Prostate gland (tissue), 2 donors: ENCODE measurements around the gene OTULIN. TPM values are rescaled to one million over a fixed set of nuclear protein-coding genes. Genes with fewer than 3 reads are reported as not detected.

Experiments used
- DNase-seq: peaks from one replicate; pipeline ENCODE4 v3.0.0-alpha.2; 2019; ENCODE audit warnings: low spot score
- H3K27ac ChIP-seq, 2 donors: fragments of 200-600 bp; sonication (generic); 2 replicates each; pipeline ENCODE4 v1.5.1; 2017 to 2019
- H3K27me3 ChIP-seq: fragments of 200-600 bp; sonication (generic); replicated peaks from 2 replicates; pipeline ENCODE4 v1.5.1; 2019; ENCODE audit not compliant: insufficient read depth
- H3K36me3 ChIP-seq, 2 donors: fragments of 200-600 bp; sonication (generic); 1 replicate in 1 of 2; 2 replicates in 1 of 2; pipeline versions ENCODE4 v1.5.1 to v1.8.1; 2017 to 2019
- H3K4me1 ChIP-seq: fragments of 200-600 bp; sonication (generic); replicated peaks from 2 replicates; pipeline ENCODE4 v1.5.1; 2019
- H3K4me3 ChIP-seq, 2 donors: fragments of 200-600 bp; sonication (generic); 2 replicates each; pipeline ENCODE4 v1.5.1; 2017 to 2019
- H3K9me3 ChIP-seq: fragments of 200-600 bp; sonication (generic); 2 replicates; pipeline ENCODE4 v1.5.1; 2017
- CTCF ChIP-seq, 4 experiments: fragments of 200-600 bp in 2 of 4; fragments of 450-650 bp in 2 of 4; sonication (generic) in 2 of 4; IDR thresholded peaks; 1 replicate in 3 of 4; 2 replicates in 1 of 4; pipeline ENCODE4 v1.5.1; 2016 to 2019; ENCODE audit warnings: antibody characterized with exemption in 4 of 4, mild to moderate bottlenecking in 2 of 4, moderate library complexity in 2 of 4
- POLR2A ChIP-seq: fragments of 450-650 bp; IDR thresholded peaks from one replicate; pipeline ENCODE4 v1.6.1; 2016; ENCODE audit warnings: antibody characterized with exemption, mild to moderate bottlenecking
- POLR2AphosphoS5 ChIP-seq: sonication (generic); formaldehyde crosslinking; IDR thresholded peaks from one replicate; pipeline ENCODE4 v1.6.1; 2017; ENCODE audit warnings: antibody characterized with exemption
- WGBS: methylation state at CpG from one replicate; pipeline ENCODE4 v1.1.5; 2018; 5-methylcytosine and 5-hydroxymethylcytosine counted together
- intact Hi-C: fragments of 100-400 bp; cut with DNase I; formaldehyde crosslinking; loops from one replicate; pipeline ENCODE4 v1.14.2; 2022
- total RNA-seq, 2 donors: library from RNA; depleted of rRNA; stranded (reverse); fragments of >200 nt; gene quantifications; one replicate each; pipeline ENCODE4 v1.1.0, GENCODE V29; 2016

Gene OTULIN
- total RNA-seq, 2 donors from 2014 or later: 35.5 to 51.8 TPM

- intact Hi-C loops: no loop called here
- 55% methylated on average over 13 of the region's 13 CpGs for WGBS
- H3K27ac ChIP-seq: peak overlapping the region; percentile 70 to 74
- H3K9me3 ChIP-seq: no peaks in the 10 kb centered on the region
- H3K36me3 ChIP-seq: no peaks in the 10 kb centered on the region
- TF ChIP-seq POLR2A (no peak), CTCF (IDR thresholded peaks at IDR 0.05) (no peak), POLR2AphosphoS5 (no peak)
- H3K4me1 ChIP-seq: peaks cover 7% of the 10 kb centered on the region
- DNase-seq: no peak
- H3K27me3 ChIP-seq: no peaks in the 10 kb centered on the region
- H3K4me3 ChIP-seq: no peak overlapping the region
Observed at GRCh38 chr5:14700478-14701436, 36.2 kb downstream of the OTULIN start.

- Histone ChIP-seq H3K4me1 (peaks cover 7% of the 10 kb centered on the region), H3K27ac (peak overlapping the region; percentile 70 to 74), H3K4me3 (no peak overlapping the region), H3K36me3 (no peaks in the 10 kb centered on the region), H3K9me3 (no peaks in the 10 kb centered on the region), H3K27me3 (no peaks in the 10 kb centered on the region)
- WGBS: 94% methylated on average over 10 of the region's 10 CpGs
- TF ChIP-seq CTCF (IDR thresholded peaks at IDR 0.05) (no peak), POLR2AphosphoS5 (no peak), POLR2A (no peak)
- DNase-seq: no peak
- intact Hi-C loops: no loop called here
Observed at GRCh38 chr5:14701556-14701955, 37.0 kb downstream of the OTULIN start.

GRCh38 chr5:14702238-14702839, 37.8 kb downstream of the OTULIN start:
- peak overlapping the region; percentile 70 to 74 for H3K27ac ChIP-seq
- no peaks in the 10 kb centered on the region for H3K9me3 ChIP-seq
- peak; percentile 83 for DNase-seq
- TF ChIP-seq POLR2A (no peak), POLR2AphosphoS5 (peak; percentile 81), CTCF (IDR thresholded peaks at IDR 0.05) (no peak)
- no peak overlapping the region for H3K4me3 ChIP-seq
- intact Hi-C loops: no loop called here
- H3K4me1 ChIP-seq: peaks cover under 1% of the 10 kb centered on the region
- no peaks in the 10 kb centered on the region for H3K36me3 ChIP-seq
- 46% methylated on average over 11 of the region's 11 CpGs for WGBS
- H3K27me3 ChIP-seq: no peaks in the 10 kb centered on the region

GRCh38 chr5:14705556-14705955, 41.0 kb downstream of the OTULIN start:
- no peak overlapping the region for H3K4me3 ChIP-seq
- DNase-seq: no peak
- peaks cover 0 to 3% of the 10 kb centered on the region in 2 donors for H3K36me3 ChIP-seq
- intact Hi-C loops: no loop called here
- 94% methylated on average over 8 of the region's 8 CpGs for WGBS
- H3K27me3 ChIP-seq: no peaks in the 10 kb centered on the region
- H3K9me3 ChIP-seq: no peaks in the 10 kb centered on the region
- H3K27ac ChIP-seq: peak overlapping the region in 1 of 2 donors; percentile 51
- TF ChIP-seq POLR2AphosphoS5: no peak
- TF ChIP-seq POLR2A: no peak
- TF ChIP-seq CTCF (IDR thresholded peaks at IDR 0.05): no peak
- H3K4me1 ChIP-seq: no peaks in the 10 kb centered on the region
